ENCODE data around the gene SDK1. TPM values are rescaled to one million over a fixed set of nuclear protein-coding genes. Genes with fewer than 3 reads are reported as not detected.

Gene SDK1
- total and polyA plus RNA-seq, 11 donors, result 2.2 to 5.8 (median 3.4) TPM

DNA sequence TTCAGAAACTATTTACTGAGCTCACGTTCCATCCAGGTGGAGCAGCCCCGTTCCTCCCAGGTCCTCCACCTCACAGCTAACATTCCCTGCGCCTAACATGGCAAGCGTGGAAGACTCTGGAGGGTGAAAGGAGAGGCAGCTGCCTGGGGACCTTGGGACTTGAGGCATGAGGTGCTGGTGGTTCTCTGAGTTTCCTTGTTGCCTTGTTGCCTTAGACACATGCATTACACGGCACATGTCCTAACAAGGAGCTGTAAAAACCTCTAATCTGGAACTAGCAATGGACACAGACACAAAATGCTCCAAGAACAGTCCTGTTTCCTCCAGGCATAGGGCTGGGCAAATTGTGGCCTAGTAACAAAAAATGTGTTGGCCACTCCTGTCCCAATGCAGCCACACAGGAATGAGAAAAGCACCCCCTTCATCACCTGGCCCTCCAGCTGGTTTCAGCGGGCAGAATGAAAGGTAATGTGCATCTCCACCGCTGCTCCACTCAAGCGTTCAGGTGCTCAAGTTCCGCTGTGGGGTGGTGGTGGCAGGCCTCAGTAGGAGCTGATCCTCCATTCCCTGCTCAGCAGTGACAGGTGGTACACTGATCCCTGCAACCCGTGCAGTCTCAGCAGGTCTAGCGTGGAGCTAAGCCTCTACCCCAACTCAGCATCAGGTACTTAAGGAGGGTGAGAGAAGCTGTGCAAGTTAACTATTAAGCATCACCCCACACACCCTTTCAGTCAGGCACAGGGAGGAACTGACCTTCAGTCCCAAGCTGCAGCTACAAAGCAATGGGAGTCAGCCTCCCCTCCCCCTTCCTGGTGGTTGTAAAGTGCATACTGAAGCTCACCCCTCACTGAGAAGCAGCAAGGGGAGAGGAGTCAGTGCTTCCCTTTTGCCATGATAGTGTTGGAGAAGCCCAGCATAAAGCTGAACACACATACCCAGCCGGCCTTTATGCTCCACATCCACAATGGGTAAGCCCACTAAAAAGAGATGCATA is 382.8 kb downstream of the SDK1 start:
- Histone ChIP-seq H3K4me1 (no peaks in the 10 kb centered on the region), H3K27me3 (no peaks in the 10 kb centered on the region), H3K36me3 (no peaks in the 10 kb centered on the region), H3K4me3 (no peak overlapping the region), H3K9me3 (peaks cover 0 to 7% (median 0%) of the 10 kb centered on the region in 12 donors), H3K27ac (no peak overlapping the region)
- intact Hi-C loops (cut with DNase I), result no loop called here
- DNase-seq, result no peak
- TF ChIP-seq, protein P1, sequence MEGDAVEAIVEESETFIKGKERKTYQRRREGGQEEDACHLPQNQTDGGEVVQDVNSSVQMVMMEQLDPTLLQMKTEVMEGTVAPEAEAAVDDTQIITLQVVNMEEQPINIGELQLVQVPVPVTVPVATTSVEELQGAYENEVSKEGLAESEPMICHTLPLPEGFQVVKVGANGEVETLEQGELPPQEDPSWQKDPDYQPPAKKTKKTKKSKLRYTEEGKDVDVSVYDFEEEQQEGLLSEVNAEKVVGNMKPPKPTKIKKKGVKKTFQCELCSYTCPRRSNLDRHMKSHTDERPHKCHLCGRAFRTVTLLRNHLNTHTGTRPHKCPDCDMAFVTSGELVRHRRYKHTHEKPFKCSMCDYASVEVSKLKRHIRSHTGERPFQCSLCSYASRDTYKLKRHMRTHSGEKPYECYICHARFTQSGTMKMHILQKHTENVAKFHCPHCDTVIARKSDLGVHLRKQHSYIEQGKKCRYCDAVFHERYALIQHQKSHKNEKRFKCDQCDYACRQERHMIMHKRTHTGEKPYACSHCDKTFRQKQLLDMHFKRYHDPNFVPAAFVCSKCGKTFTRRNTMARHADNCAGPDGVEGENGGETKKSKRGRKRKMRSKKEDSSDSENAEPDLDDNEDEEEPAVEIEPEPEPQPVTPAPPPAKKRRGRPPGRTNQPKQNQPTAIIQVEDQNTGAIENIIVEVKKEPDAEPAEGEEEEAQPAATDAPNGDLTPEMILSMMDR (IDR thresholded peaks at IDR 0.05), result no peak
- TF ChIP-seq POLR2A (IDR thresholded peaks at IDR 0.05), result no peak
- no peak for ATAC-seq
- 77 to 89% (median 81%) methylated on average over 11 to 12 of the region's 12 CpGs for WGBS, 4 donors

DNA sequence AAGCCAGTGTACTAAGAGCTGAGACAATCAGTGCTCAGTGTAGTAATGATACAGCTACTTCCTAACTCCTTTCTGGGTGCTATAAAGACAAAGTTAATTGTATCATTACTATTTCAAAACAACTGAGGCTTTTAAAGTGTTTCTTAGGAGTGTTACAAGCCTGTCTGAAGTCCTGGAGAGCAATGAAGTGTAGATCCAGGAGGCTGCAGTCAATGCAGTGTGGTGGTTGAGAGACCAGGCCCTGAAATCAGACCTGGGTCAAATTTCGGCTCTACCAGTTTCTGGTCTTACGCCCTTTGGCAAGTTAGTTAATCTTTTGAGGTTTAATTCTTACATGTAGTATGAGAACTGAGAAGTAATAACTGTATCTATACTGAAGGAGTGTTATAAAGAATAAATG is 387.0 kb downstream of the SDK1 start:
- Histone ChIP-seq H3K9me3 (peaks cover 0 to 11% (median 0%) of the 10 kb centered on the region in 12 donors), H3K4me3 (no peak overlapping the region), H3K27ac (no peak overlapping the region), H3K4me1 (no peaks in the 10 kb centered on the region), H3K36me3 (no peaks in the 10 kb centered on the region), H3K27me3 (no peaks in the 10 kb centered on the region)
- 45 to 75% (median 59%) methylated on average over 2 of the region's 2 CpGs for WGBS, 4 donors
- ATAC-seq (no peak), DNase-seq (no peak)
- intact Hi-C loops (cut with DNase I), result no loop called here
- TF ChIP-seq, protein P1 (IDR thresholded peaks at IDR 0.05), result no peak
- TF ChIP-seq POLR2A (IDR thresholded peaks at IDR 0.05), result no peak

DNA sequence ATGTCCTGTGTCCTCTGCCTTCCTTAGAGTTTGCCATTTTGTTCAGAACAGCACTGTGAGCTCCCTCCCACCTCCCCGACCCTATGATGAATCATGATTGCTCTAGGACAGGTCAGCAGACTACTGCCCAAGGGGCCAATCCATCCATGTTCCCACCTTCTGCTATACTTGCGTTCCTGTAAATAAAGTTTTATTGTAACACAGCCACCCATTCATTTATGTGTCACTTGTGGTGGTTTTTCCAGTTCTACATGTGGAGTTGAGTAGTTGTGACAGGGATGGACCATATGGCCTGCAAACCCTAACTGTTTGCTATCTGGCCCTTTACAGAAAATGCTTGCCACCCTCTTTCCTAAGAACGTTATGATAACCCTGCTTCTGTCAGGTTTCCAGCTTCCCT is 387.8 kb downstream of the SDK1 start:
- 81 to 88% (median 84%) methylated on average over 3 of the region's 3 CpGs for WGBS, 4 donors
- Histone ChIP-seq H3K27me3 (no peaks in the 10 kb centered on the region), H3K4me3 (no peak overlapping the region), H3K9me3 (peaks cover 0 to 11% (median 0%) of the 10 kb centered on the region in 12 donors), H3K4me1 (no peaks in the 10 kb centered on the region), H3K27ac (no peak overlapping the region), H3K36me3 (no peaks in the 10 kb centered on the region)
- intact Hi-C loops (cut with DNase I), result no loop called here
- no peak for ATAC-seq
- no peak for DNase-seq
- TF ChIP-seq, protein P1 (IDR thresholded peaks at IDR 0.05), result no peak
- TF ChIP-seq POLR2A (IDR thresholded peaks at IDR 0.05), result no peak

DNA sequence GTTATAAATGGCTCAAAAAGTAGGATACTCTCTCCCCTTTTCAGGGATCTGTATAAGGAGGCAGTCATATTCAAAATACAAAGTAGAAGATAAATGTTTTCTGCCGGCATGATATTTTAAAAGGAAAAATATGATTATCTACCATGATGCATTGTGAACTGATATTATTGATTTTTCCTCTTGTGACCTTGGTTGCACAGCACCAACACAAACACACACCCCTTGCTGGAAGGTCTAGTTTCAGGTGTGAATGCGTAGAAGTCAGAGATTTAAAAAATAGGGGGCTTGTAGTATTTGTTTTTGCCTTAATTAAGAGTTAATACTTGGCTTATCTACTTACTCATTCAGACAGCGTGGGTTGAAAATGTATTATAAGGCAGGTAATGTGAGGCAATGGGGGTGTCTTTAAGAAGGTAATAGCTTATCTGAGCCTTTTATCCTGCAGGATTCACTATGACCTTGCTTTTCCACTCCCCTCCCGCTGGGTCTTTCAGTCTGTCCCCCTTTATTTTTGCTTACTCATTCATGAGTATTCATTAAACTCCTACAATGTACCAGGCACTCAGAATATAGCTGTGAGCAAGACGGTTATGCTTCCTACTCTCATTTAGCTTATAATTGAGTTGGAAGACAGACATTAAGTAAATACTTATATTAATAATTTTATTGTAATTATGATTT is 390.6 kb downstream of the SDK1 start:
- H3K27ac ChIP-seq, result no peak overlapping the region
- no peak overlapping the region for H3K4me3 ChIP-seq
- no peaks in the 10 kb centered on the region for H3K36me3 ChIP-seq
- no peak for TF ChIP-seq POLR2A (IDR thresholded peaks at IDR 0.05)
- TF ChIP-seq, protein P1 (IDR thresholded peaks at IDR 0.05), result no peak
- H3K27me3 ChIP-seq, result no peaks in the 10 kb centered on the region
- 76 to 83% (median 82%) methylated on average over 5 of the region's 5 CpGs for WGBS, 4 donors
- DNase-seq, result no peak
- H3K4me1 ChIP-seq, result no peaks in the 10 kb centered on the region
- ATAC-seq, result no peak
- peaks cover 0 to 11% (median 0%) of the 10 kb centered on the region in 12 donors for H3K9me3 ChIP-seq
- intact Hi-C loops (cut with DNase I), result no loop called here
